GM12801 (cell line): ENCODE data around the gene LRIG2.

Experiments used
- CTCF ChIP-seq: IDR thresholded peaks from one replicate; pipeline ENCODE4 v1.5.1; 2011; ENCODE audit warnings: control low read depth; ENCODE audit not compliant: insufficient read length; ENCODE audit errors: extremely low read depth

LRIG2 gene

GRCh38 chr1:113053344-113054126, 19.5 kb upstream of the LRIG2 start:
- no peak for TF ChIP-seq CTCF

GRCh38 chr1:113055570-113055969, 17.4 kb upstream of the LRIG2 start:
- no peak for TF ChIP-seq CTCF

GRCh38 chr1:113057006-113057405, 16.0 kb upstream of the LRIG2 start:
- no peak for TF ChIP-seq CTCF

- no peak for TF ChIP-seq CTCF
These were observed 13.9 kb upstream of the LRIG2 start for GRCh38 chr1:113058941-113059706.

- no peak for TF ChIP-seq CTCF
These were observed 749 bp upstream of the LRIG2 start for GRCh38 chr1:113072141-113072756.

- TF ChIP-seq CTCF: no peak
These were observed 517 bp downstream of the LRIG2 start for GRCh38 chr1:113073479-113073950.

- no peak for TF ChIP-seq CTCF
These were observed 1.2 kb downstream of the LRIG2 start for GRCh38 chr1:113074237-113074636.
